ENCODE measurements around the gene GRM7.

GRCh38 chr3:7289121-7289520 is 428.2 kb downstream of the GRM7 start:
- TF ChIP-seq CTCF (IDR thresholded peaks at IDR 0.05 in 4 of 5, conservative IDR thresholded peaks at IDR 0.05 in 1 of 5) = no peak
- no peak for TF ChIP-seq POLR2A (IDR thresholded peaks at IDR 0.05)

Measured in gastrocnemius medialis (tissue), 4 donors.